HCT116 (cell line): Measurements from ENCODE around the gene KNTC1. TPM values are rescaled to one million over a fixed set of nuclear protein-coding genes. Genes with fewer than 3 reads are reported as not detected.

Experiments used
- ATAC-seq: fragments of 200-7000 bp; cut with Tn5 transposase; 2 replicates; pipeline ENCODE4 v1.9.1; 2020; ENCODE audit warnings: mild to moderate bottlenecking, moderate library complexity
- BruUV-seq: library from RNA; stranded (reverse); fragments of 400-500 nt; replicated peaks from 2 replicates; lab custom pipeline; 2021; lab: Mats Ljungman, UMichigan
- CTCF ChIA-PET: fragments of 300-600 bp; sonication (Branson Sonifier 250); formaldehyde crosslinking; loops from one replicate; lab custom pipeline; 2021; ENCODE audit warnings: antibody characterized with exemption; lab: Charles Lee
- POLR2A ChIA-PET: fragments of 300-600, 350-600 bp; sonication (Branson Sonifier 250); formaldehyde crosslinking; loops from one replicate; lab custom pipeline; 2021; ENCODE audit warnings: antibody characterized with exemption; lab: Charles Lee
- RAD21 ChIA-PET, 2 experiments: fragments of 300-600 bp; sonication (Branson Sonifier 250); formaldehyde crosslinking; loops; one replicate each; lab custom pipeline; 2023; ENCODE audit warnings: low total read pairs in 2 of 2; ENCODE audit not compliant: uncharacterized antibody in 2 of 2, unreplicated experiment in 2 of 2, low non-redundant PET in 1 of 2; lab: Charles Lee
- DNase-seq: peaks from one replicate; pipeline ENCODE4 v3.0.0-alpha.2; 2010; ENCODE audit warnings: low read depth, low spot score
- H2AFZ ChIP-seq: fragments of 200-600 bp; shearing (Covaris generic), sonication (generic); 2 replicates; pipeline ENCODE4 v1.6.1; 2017; ENCODE audit warnings: low read depth, mixed run types, mixed read lengths, antibody characterized with exemption, low read length; ENCODE audit not compliant: poor library complexity, severe bottlenecking
- H3K27ac ChIP-seq: 2 replicates; pipeline ENCODE4 v1.5.1; 2012; ENCODE audit warnings: low read depth, low read length
- H3K27me3 ChIP-seq: fragments of 200-600 bp; sonication (generic); 2 replicates; pipeline ENCODE4 v1.6.1; 2016; ENCODE audit warnings: mixed run types, low read length, mixed read lengths; ENCODE audit not compliant: insufficient read depth
- H3K36me3 ChIP-seq, 2 experiments: fragments of 200-500 bp in 1 of 2; fragments of 200-600 bp in 1 of 2; sonication (Bioruptor generic) in 1 of 2; sonication (generic) in 1 of 2; 2 replicates each; pipeline versions ENCODE4 v1.5.1 to v1.6.1; 2014 to 2016; ENCODE audit warnings: low read length in 2 of 2, inconsistent platforms in 1 of 2, mixed read lengths in 1 of 2, mixed run types in 1 of 2; ENCODE audit not compliant: insufficient read depth in 2 of 2, control insufficient read depth in 1 of 2
- H3K4me1 ChIP-seq, 2 experiments: fragments of 200-600 bp in 1 of 2; sonication (generic) in 1 of 2; 2 replicates each; pipeline versions ENCODE4 v1.5.1 to v1.6.1; 2012 to 2017; ENCODE audit warnings: low read length in 2 of 2, inconsistent platforms in 1 of 2, mild to moderate bottlenecking in 1 of 2, mixed read lengths in 1 of 2, mixed run types in 1 of 2, moderate library complexity in 1 of 2; ENCODE audit not compliant: insufficient read depth in 2 of 2, control insufficient read depth in 1 of 2
- H3K4me2 ChIP-seq: fragments of 200-600 bp; sonication (generic); 2 replicates; pipeline ENCODE4 v1.6.1; 2017; ENCODE audit warnings: mixed run types, low read length, mixed read lengths
- H3K4me3 ChIP-seq, 2 experiments: fragments of 200-600 bp in 1 of 2; sonication (generic) in 1 of 2; replicated peaks in 1 of 2; 2 replicates each; pipeline ENCODE4 v1.5.1; 2011 to 2016; ENCODE audit warnings: low read length in 2 of 2, control low read depth in 1 of 2, low read depth in 1 of 2, mild to moderate bottlenecking in 1 of 2, mixed read lengths in 1 of 2, mixed run types in 1 of 2
- H3K79me2 ChIP-seq: fragments of 200-600 bp; sonication (generic); 2 replicates; pipeline ENCODE4 v1.6.1; 2017; ENCODE audit warnings: mild to moderate bottlenecking, mixed run types, low read length, moderate library complexity, mixed read lengths; ENCODE audit not compliant: insufficient read depth
- H3K9ac ChIP-seq: fragments of 200-600 bp; sonication (generic); 2 replicates; pipeline ENCODE4 v1.6.1; 2016; ENCODE audit warnings: low read length, mixed read lengths
- H3K9me2 ChIP-seq: fragments of 200-600 bp; sonication (generic), shearing (Covaris generic); 2 replicates; pipeline ENCODE4 v1.6.1; 2017; ENCODE audit warnings: mixed run types, mild to moderate bottlenecking, moderate library complexity; ENCODE audit not compliant: insufficient read depth
- H3K9me3 ChIP-seq, 2 experiments: fragments of 200-500 bp in 1 of 2; fragments of 200-600 bp in 1 of 2; sonication (Bioruptor generic) in 1 of 2; sonication (generic) in 1 of 2; 2 replicates each; pipeline ENCODE4 v1.6.1; 2014 to 2017; ENCODE audit warnings: low read length in 2 of 2, mixed read lengths in 2 of 2, inconsistent platforms in 1 of 2, low read depth in 1 of 2, mild to moderate bottlenecking in 1 of 2, mixed run types in 1 of 2, moderate library complexity in 1 of 2; ENCODE audit not compliant: control insufficient read depth in 1 of 2, insufficient read depth in 1 of 2
- H4K20me1 ChIP-seq: fragments of 200-600 bp; sonication (generic), shearing (Covaris generic); 2 replicates; pipeline ENCODE4 v1.6.1; 2017; ENCODE audit warnings: mixed run types, mild to moderate bottlenecking, moderate library complexity; ENCODE audit not compliant: insufficient read depth
- CBX3 ChIP-seq: IDR thresholded peaks from 2 replicates; pipeline ENCODE4 v1.6.1; 2012; ENCODE audit warnings: low read depth
- EZH2phosphoT487 ChIP-seq: fragments of 200-600 bp; IDR thresholded peaks from 2 replicates; pipeline ENCODE4 v1.6.1; 2018; ENCODE audit warnings: antibody characterized with exemption, borderline replicate concordance
- FOSL1 ChIP-seq: IDR thresholded peaks from 2 replicates; pipeline ENCODE4 v1.6.1; 2012; ENCODE audit warnings: low read depth
- POLR2AphosphoS5 ChIP-seq: IDR thresholded peaks from 2 replicates; pipeline ENCODE4 v1.6.1; 2011; ENCODE audit warnings: mild to moderate bottlenecking, low read depth, low read length, moderate library complexity
- RAD21 ChIP-seq: IDR thresholded peaks from 2 replicates; pipeline ENCODE4 v1.6.1; 2012; ENCODE audit warnings: low read depth, mild to moderate bottlenecking
- SP1 ChIP-seq: IDR thresholded peaks from 2 replicates; pipeline ENCODE4 v1.6.1; 2012; ENCODE audit warnings: low read depth
- SRF ChIP-seq: IDR thresholded peaks from 2 replicates; pipeline ENCODE4 v1.6.1; 2012; ENCODE audit warnings: low read depth
- TCF7L2 ChIP-seq: IDR thresholded peaks from 2 replicates; pipeline ENCODE4 v1.7.0; 2011; ENCODE audit warnings: borderline replicate concordance, inconsistent platforms; ENCODE audit not compliant: insufficient read depth, insufficient read length; ENCODE audit errors: extremely low read depth
- ZBTB33 ChIP-seq: IDR thresholded peaks from 2 replicates; pipeline ENCODE4 v1.6.1; 2011; ENCODE audit warnings: mild to moderate bottlenecking, low read length, moderate library complexity; ENCODE audit not compliant: insufficient replicate concordance; ENCODE audit errors: extremely low read depth
- ZFX ChIP-seq: fragments of 450-650 bp; IDR thresholded peaks from 2 replicates; pipeline ENCODE4 v1.6.1; 2017
- intact Hi-C: fragments of 100-400 bp; cut with micrococcal nuclease; formaldehyde crosslinking; loops from 2 replicates; pipeline ENCODE4 v1.10.0; 2022
- total RNA-seq: library from RNA; stranded (reverse); gene quantifications from one replicate; pipeline ENCODE4 v1.2.1, GENCODE V29; 2021; ENCODE audit not compliant: unreplicated experiment

The KNTC1 gene
- total RNA-seq, 1 experiment from 2014 or later, result 70.2 TPM

- Histone ChIP-seq H2AFZ (no peak overlapping the region), H3K4me3 (no peak overlapping the region), H3K79me2 (no peaks in the 10 kb centered on the region), H4K20me1 (no peaks in the 10 kb centered on the region)
- POLR2A ChIA-PET, result no interaction called here
- RAD21 ChIA-PET, result no interaction called here
- TF ChIP-seq SP1 (no peak), POLR2AphosphoS5 (no peak), ZBTB33 (no peak), FOSL1 (no peak), RAD21 (no peak), SRF (no peak), CBX3 (no peak), TCF7L2 (no peak), EZH2phosphoT487 (no peak), ZFX (no peak)
- TF ChIP-seq, all 23 proteins: peak for 0
- Histone ChIP-seq H3K36me3 (peaks cover 17 to 50% of the 10 kb centered on the region in 2 experiments), H3K9me3 (no peaks in the 10 kb centered on the region), H3K4me1 (no peaks in the 10 kb centered on the region), H3K27ac (no peak overlapping the region), H3K9ac (no peak overlapping the region), H3K9me2 (no peaks in the 10 kb centered on the region), H3K27me3 (no peaks in the 10 kb centered on the region), H3K4me2 (no peak overlapping the region)
- CTCF ChIA-PET, result no interaction called here
- no peak for ATAC-seq
- intact Hi-C loops, result no loop called here
- DNase-seq, result no peak
- BruUV-seq, result no TSS peak
These were observed 82.7 kb downstream of the KNTC1 start for GRCh38 chr12:122609732-122610131.
